Activated T-helper 9 cell treated with anti-CD3 and anti-CD28 coated beads, Interleukin-2, amount 50 U/mL, for 16 hours (primary cell): ENCODE measurements around the gene ANXA6.
A peak's percentile ranks its signal among the peaks of the same experiment; 100 is the strongest.

Source experiments
- DNase-seq: peaks from one replicate; pipeline ENCODE4 v3.0.0-alpha.2; 2020; ENCODE audit warnings: low read depth

ANXA6 gene

GRCh38 chr5:151080613-151081430, 76.8 kb downstream of the ANXA6 start, which contains the start of gene TNIP1:
Gene TNIP1 (minus strand): TSS chr5:151081034. CDS start chr5:151065095, 15,939 bp downstream.
- peak; percentile 92 for DNase-seq

- no peak for DNase-seq
Observed at GRCh38 chr5:151079838-151080612, 77.6 kb downstream of the ANXA6 start.

GRCh38 chr5:151078490-151079262, 78.9 kb downstream of the ANXA6 start:
- peak; percentile 69 for DNase-seq

- no peak for DNase-seq
Observed at GRCh38 chr5:151077967-151078366, 79.6 kb downstream of the ANXA6 start.

- DNase-seq, result no peak
Observed at GRCh38 chr5:151077419-151077818, 80.2 kb downstream of the ANXA6 start.

- no peak for DNase-seq
Observed at GRCh38 chr5:151076616-151077015, 81.0 kb downstream of the ANXA6 start.

GRCh38 chr5:151075698-151076331, 81.8 kb downstream of the ANXA6 start:
- no peak for DNase-seq

- no peak for DNase-seq
Observed at GRCh38 chr5:151074557-151074956, 83.0 kb downstream of the ANXA6 start.

GRCh38 chr5:151073280-151073679, 84.3 kb downstream of the ANXA6 start:
- DNase-seq, result no peak

- DNase-seq, result no peak
Observed at GRCh38 chr5:151072630-151073025, 85.0 kb downstream of the ANXA6 start.

GRCh38 chr5:151071848-151072629, 85.5 kb downstream of the ANXA6 start:
- no peak for DNase-seq

- no peak for DNase-seq
Observed at GRCh38 chr5:151071021-151071420, 86.6 kb downstream of the ANXA6 start.

- DNase-seq, result no peak
Observed at GRCh38 chr5:151070449-151070848, 87.1 kb downstream of the ANXA6 start.

- DNase-seq, result no peak
Observed at GRCh38 chr5:151068433-151069197, 89.0 kb downstream of the ANXA6 start.

GRCh38 chr5:151067632-151068432, 89.7 kb downstream of the ANXA6 start:
- no peak for DNase-seq

- no peak for DNase-seq
Observed at GRCh38 chr5:151066920-151067319, 90.7 kb downstream of the ANXA6 start.

GRCh38 chr5:151065609-151066008, 92.0 kb downstream of the ANXA6 start:
- DNase-seq, result no peak

- DNase-seq, result no peak
Observed at GRCh38 chr5:151064916-151065499, 92.6 kb downstream of the ANXA6 start.
